ENCODE results near the gene SH2D5.

The SH2D5 gene

DNA sequence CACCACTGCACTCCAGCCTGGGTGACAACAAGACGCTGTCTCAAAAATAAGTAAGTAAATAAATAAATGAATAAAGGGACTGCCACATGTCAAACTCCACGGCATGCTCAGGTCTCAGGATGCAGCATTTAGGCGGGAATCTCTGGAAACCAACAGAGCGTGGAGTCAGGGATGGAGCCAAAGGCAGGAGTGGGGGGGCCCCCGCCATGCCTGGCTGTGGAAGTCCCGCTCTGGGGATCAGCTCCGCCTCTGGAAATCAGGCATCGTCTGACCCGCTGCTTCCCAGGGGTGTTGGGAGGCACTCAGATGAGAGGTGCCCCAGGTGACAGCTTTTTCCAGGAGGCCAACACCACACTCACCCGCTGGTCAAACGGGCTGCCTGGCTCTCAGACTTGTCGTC, 34.9 kb downstream of the SH2D5 start:
- no peaks in the 10 kb centered on the region for H3K79me2 ChIP-seq (ENCODE audit: insufficient read depth, low read depth)

DNA sequence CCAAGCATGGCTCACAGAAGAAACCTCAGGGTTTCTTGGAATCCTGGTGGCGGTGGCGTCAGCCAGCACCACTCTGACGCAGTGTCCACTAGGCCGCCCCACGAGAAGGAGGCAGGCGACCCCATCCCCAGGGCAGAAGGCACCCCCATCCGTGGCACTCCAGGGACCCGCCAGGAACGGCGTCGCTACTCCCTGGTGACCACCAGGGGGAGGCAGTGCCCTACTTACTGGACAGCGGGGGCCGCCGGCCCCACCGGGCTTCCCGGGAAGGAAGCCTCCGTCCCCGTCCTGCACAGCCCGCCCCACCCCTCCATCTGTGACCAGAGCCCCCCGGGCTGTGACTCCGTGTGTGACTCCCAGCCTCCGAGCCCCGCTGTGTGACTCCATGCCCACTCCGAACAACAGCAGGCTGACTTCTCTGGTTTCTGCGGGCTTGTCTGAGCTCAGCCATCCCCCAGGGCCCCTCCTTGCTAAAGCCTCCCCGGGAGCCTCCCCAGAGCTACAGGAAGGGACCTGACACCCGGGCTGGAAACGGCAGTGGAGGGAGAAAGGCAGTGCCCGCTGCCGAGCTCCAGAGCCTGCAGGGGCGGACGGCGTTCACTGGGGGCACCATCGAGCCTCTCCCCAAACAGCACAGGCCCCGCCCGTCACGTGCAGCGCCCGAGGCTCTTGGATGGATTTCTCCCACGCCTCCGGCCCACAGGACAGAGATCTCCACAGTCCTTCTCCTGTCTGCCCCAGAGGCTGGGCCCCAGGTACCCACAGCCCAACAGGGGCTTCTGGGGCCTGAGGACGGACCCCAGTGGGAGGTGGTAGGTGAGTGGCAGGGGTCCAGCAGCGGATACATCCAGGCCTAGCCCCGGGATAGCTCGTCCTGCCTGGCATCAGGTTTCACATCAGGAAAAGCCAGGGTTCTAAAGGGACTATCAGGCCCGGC, 35.8 kb downstream of the SH2D5 start:
- Histone ChIP-seq H3K4me3 (IDR thresholded peaks at IDR 0.05; ENCODE audit: insufficient read depth, low read depth, low read length) (peak overlapping the region; percentile 85), H3K79me2 (ENCODE audit: insufficient read depth, low read depth) (no peaks in the 10 kb centered on the region), H2AFZ (ENCODE audit: low read depth) (peak overlapping the region; percentile 100), H3K27ac (no peak overlapping the region), H3K4me2 (peak overlapping the region; percentile 94), H3K4me1 (ENCODE audit: low read depth, poor library complexity, severe bottlenecking) (no peaks in the 10 kb centered on the region), H3K36me3 (ENCODE audit: insufficient read depth) (no peaks in the 10 kb centered on the region), H4K20me1 (ENCODE audit: insufficient read depth) (no peaks in the 10 kb centered on the region), H3K9ac (peak overlapping the region; percentile 63; the same call in 1 of the 2 replicates), H3K27me3 (ENCODE audit: insufficient read depth, low read depth) (peaks cover 14% of the 10 kb centered on the region; the same call in 1 of the 2 replicates)
- TF ChIP-seq, protein P1, sequence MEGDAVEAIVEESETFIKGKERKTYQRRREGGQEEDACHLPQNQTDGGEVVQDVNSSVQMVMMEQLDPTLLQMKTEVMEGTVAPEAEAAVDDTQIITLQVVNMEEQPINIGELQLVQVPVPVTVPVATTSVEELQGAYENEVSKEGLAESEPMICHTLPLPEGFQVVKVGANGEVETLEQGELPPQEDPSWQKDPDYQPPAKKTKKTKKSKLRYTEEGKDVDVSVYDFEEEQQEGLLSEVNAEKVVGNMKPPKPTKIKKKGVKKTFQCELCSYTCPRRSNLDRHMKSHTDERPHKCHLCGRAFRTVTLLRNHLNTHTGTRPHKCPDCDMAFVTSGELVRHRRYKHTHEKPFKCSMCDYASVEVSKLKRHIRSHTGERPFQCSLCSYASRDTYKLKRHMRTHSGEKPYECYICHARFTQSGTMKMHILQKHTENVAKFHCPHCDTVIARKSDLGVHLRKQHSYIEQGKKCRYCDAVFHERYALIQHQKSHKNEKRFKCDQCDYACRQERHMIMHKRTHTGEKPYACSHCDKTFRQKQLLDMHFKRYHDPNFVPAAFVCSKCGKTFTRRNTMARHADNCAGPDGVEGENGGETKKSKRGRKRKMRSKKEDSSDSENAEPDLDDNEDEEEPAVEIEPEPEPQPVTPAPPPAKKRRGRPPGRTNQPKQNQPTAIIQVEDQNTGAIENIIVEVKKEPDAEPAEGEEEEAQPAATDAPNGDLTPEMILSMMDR (conservative IDR thresholded peaks at IDR 0.05; ENCODE audit: low read depth, low read length): peak; percentile 93

More for the DNA sequence above, 34.9 kb downstream of the SH2D5 start:
- H3K4me2 ChIP-seq: no peak overlapping the region
- TF ChIP-seq, protein P1 (conservative IDR thresholded peaks at IDR 0.05; ENCODE audit: low read depth, low read length): no peak
- H4K20me1 ChIP-seq (ENCODE audit: insufficient read depth): no peaks in the 10 kb centered on the region
- H3K9ac ChIP-seq: no peak overlapping the region
- no peak overlapping the region for H3K27ac ChIP-seq
- H3K4me3 ChIP-seq (IDR thresholded peaks at IDR 0.05; ENCODE audit: insufficient read depth, low read depth, low read length): no peak overlapping the region
- no peak overlapping the region; the same call in 1 of the 2 replicates for H2AFZ ChIP-seq (ENCODE audit: low read depth)
- no peaks in the 10 kb centered on the region for H3K4me1 ChIP-seq (ENCODE audit: low read depth, poor library complexity, severe bottlenecking)
- no peaks in the 10 kb centered on the region for H3K36me3 ChIP-seq (ENCODE audit: insufficient read depth)
- peaks cover 8% of the 10 kb centered on the region; the same call in 1 of the 2 replicates for H3K27me3 ChIP-seq (ENCODE audit: insufficient read depth, low read depth)

DNA sequence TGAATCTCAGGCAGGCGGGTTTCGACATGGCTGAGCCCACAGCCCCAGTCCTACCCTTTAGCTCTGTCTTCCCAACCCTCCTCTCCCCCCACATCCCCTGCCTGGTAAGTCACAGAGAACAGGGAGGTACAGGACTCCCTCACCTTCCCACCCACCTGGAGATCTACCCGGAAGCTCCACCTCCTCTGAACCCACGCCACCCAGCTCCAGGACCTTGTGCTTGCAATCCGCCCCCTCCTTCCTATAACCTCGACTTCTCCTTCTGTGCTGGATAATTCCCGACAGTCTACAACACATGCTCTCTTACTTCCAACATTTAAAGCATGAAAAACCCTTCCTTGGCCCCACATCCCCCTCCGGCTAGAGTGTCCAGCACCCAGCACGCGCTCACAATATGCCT, 37.0 kb downstream of the SH2D5 start:
- Histone ChIP-seq H3K27me3 (ENCODE audit: insufficient read depth, low read depth) (peaks cover 14% of the 10 kb centered on the region; the same call in 1 of the 2 replicates), H3K4me3 (IDR thresholded peaks at IDR 0.05; ENCODE audit: insufficient read depth, low read depth, low read length) (no peak overlapping the region), H3K4me1 (ENCODE audit: low read depth, poor library complexity, severe bottlenecking) (no peaks in the 10 kb centered on the region), H3K36me3 (ENCODE audit: insufficient read depth) (no peaks in the 10 kb centered on the region), H3K9ac (no peak overlapping the region), H3K27ac (no peak overlapping the region), H3K4me2 (no peak overlapping the region), H2AFZ (ENCODE audit: low read depth) (no peak overlapping the region), H4K20me1 (ENCODE audit: insufficient read depth) (no peaks in the 10 kb centered on the region), H3K79me2 (ENCODE audit: insufficient read depth, low read depth) (no peaks in the 10 kb centered on the region)
- TF ChIP-seq, protein P1 (conservative IDR thresholded peaks at IDR 0.05; ENCODE audit: low read depth, low read length): no peak

DNA sequence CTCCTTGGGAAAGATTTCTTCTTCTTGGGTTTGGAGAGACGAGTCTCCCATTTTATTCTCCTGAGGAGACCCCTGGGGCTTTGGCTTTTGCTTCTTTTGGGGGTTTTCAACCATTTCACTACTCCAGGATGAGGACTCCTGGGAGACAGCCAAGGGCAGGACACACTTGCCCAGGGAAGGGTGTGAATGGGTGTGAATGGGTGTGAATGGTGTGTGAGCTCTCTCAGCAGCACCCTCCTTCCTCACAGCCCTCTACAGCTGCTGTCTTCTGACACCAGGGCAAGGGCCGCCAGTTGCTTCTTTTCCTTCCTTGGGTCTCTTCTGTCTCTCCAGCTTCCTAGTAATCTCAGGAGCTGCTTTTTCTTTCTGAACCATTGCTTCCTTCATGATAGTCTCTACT, 38.9 kb downstream of the SH2D5 start:
- peaks cover 22% of the 10 kb centered on the region; the same call in 1 of the 2 replicates for H3K27me3 ChIP-seq (ENCODE audit: insufficient read depth, low read depth)
- TF ChIP-seq, protein P1 (conservative IDR thresholded peaks at IDR 0.05; ENCODE audit: low read depth, low read length): no peak
- no peaks in the 10 kb centered on the region for H3K79me2 ChIP-seq (ENCODE audit: insufficient read depth, low read depth)
- H2AFZ ChIP-seq (ENCODE audit: low read depth): no peak overlapping the region
- no peak overlapping the region for H3K4me2 ChIP-seq
- H4K20me1 ChIP-seq (ENCODE audit: insufficient read depth): no peaks in the 10 kb centered on the region
- H3K4me1 ChIP-seq (ENCODE audit: low read depth, poor library complexity, severe bottlenecking): no peaks in the 10 kb centered on the region
- H3K36me3 ChIP-seq (ENCODE audit: insufficient read depth): no peaks in the 10 kb centered on the region
- no peak overlapping the region for H3K4me3 ChIP-seq (IDR thresholded peaks at IDR 0.05; ENCODE audit: insufficient read depth, low read depth, low read length)
- H3K9ac ChIP-seq: no peak overlapping the region
- no peak overlapping the region for H3K27ac ChIP-seq

All from KMS-11 (cell line).